Stimulated activated CD8-positive, alpha-beta memory T cell treated with anti-CD3 and anti-CD28 coated beads, Interleukin-12 subunit alpha, Interleukin-12 subunit beta, amount 100 ng/mL, for 1 hour (primary cell): ENCODE measurements around the gene BET1.

Source experiments
- DNase-seq: peaks from one replicate; pipeline ENCODE4 v3.0.0-alpha.2; 2020; ENCODE audit warnings: low read depth

BET1 gene

DNA sequence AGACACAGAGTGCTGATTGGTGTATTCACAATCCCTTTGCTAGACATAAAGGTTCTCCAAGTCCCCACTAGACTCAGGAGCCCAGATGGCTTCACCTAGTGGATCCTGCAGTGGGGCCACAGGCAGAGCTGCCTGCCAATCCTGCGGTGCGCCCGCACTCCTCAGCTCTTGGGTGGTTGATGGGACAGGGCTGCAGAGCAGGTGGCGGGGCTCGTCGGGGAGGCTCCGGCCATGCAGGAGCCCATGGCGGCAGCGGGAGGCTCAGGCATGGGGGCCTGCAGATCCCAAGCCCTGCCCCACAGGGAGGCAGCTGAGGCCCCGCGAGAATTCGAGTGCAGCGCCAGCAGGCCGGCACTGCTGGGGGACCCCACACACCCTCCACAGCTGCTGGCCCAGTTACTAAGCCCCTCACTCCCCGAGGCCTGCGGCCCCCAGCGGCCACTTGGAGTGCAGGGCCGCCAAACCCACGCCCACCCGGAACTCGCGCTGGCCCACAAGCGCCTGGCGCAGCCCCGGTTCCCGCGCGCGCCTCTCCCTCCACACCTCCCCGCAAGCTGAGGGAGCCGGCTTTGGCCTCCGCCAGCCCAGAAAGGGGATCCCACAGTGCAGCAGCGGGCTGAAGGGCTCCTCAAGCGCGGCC, 7.7 kb upstream of the BET1 start:
- DNase-seq = no peak

GRCh38 chr7:94008537-94008936, 4.4 kb upstream of the BET1 start:
- no peak for DNase-seq

DNA sequence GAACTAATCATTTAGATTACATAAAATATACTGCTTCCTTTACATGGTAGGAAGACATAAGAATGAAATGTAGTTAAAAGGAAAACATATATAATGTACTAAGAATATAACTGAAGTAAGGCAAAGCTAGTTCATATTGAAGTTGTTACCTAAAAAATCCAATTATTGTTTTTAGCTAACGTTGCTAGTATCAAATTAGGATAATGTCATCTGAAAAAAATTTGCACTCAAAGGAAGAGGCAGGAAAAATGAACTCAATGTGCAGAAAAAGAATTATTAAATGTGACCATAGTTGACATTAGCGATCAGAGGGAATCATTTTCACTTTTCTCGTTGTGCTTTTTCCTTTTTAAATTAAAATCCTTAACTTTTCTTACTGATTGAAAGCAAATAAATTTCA, 1.6 kb upstream of the BET1 start:
- DNase-seq = no peak

GRCh38 chr7:94003446-94004023, 620 bp downstream of the BET1 start:
- no peak for DNase-seq

DNA sequence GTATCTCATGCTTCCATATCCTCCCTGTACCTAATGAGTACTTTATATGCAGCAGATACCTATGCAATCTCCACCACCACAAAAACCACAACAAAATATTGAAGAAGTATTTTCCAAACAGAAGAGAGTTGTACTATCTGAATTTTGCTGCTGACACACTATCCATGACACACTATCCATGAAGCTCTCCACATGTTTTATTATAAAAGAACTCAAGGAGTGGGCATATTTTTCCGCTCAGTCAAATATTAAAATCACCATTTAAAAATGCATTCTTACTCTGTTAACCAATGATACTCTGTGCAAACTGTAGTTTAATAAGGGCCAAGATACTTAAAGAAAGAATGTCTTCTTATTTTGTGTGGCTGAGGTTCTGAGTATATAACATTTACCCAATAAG, 2.8 kb downstream of the BET1 start:
- DNase-seq = no peak

GRCh38 chr7:93997868-93998267, 6.3 kb downstream of the BET1 start:
- no peak for DNase-seq

- no peak for DNase-seq
These were observed 11.6 kb downstream of the BET1 start for GRCh38 chr7:93992421-93993110.

DNA sequence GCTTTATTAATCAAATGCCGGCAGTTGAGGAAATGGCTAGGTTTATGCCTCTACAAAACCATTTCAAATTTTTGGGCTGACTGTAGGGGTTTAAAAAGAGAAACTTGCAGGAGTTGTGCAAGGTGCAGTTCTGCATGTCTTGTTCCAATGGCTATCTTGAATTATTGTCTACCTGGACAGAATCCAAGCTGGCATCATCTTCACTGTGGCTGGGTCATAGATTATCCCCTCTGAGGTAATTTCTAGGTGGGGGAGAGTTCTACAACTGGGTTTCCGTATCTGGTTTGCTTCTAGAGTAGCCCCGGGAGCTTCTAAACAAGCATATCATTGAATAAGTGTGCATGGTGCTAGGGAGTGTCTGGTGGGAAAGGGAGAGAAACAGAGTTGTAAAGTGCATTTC, 16.9 kb downstream of the BET1 start:
- DNase-seq = no peak

- no peak for DNase-seq
These were observed 19.1 kb downstream of the BET1 start for GRCh38 chr7:93985101-93985500.

DNA sequence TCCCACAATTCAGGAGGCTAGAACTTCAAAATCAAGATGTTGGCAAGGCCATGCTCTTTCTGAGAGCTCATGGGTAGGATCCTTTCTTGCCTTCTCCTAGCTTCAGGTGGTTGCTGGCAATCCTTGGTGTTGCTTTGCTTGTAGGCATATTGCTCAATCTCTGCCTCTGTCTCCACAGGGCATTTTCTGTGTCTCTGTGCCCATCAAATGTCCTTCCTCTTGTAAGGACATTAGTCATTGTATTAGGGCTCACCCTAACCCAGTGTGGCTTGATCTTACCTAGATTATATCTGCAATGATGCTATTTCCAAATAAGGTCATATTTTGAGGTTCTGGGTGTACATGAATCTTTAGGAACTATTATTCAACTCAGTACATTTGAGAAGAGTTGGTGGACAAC, 20.1 kb downstream of the BET1 start:
- DNase-seq = no peak

- DNase-seq = no peak
These were observed 22.7 kb downstream of the BET1 start for GRCh38 chr7:93981480-93981874.

GRCh38 chr7:93980744-93981479, 23.2 kb downstream of the BET1 start:
- no peak for DNase-seq

DNA sequence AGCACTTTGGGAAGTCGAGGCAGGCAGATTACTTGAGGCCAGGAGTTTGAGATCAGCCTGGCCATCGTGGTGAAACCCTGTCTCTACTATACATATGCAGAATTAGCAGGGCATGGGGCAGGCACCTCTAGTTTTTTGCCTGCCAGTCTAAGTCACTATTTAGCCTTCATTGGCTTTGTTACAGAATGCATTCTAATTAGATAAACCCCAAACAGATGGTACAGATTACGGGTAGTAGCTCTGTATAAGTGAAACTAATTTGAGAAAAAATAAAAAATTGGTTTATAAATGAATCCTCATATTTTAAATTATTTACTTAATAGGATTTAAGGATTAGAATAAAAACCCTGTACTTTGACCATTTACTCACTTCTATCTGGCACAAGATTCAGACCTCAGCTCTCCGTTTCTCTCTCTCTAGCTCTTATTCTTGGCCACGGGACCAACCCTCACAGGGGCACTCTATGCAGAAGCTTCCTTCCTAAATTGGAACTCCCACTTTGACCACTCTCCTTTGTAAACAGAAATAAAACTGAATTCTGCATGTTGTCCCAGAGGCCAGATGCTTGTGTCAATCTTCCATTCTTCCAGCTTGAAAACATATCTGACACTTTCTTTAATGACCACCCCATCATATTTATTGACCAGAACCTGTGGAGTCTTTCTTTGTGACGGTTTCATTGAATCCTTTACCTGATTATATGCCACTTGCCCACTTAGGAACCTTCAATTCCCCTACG, 26.8 kb downstream of the BET1 start:
- no peak for DNase-seq

DNA sequence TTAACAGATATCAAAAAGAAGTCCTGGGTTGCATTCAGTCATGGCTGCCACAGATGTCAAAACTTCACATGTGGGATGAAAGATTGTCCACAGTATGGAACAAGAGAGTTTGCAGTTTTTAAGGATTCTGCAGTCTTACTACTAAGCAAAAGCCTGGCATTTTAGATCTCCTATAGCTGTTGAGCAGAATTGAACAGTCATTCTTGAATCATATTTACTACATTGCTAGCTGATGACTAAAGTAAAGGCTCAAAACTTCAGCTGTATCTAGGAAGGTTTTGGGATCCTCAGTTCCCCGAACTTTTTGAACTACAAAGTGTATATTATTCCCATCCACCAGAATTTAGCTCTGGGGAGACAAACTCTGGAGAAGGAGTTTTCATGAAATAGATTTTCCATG, 31.0 kb downstream of the BET1 start:
- no peak for DNase-seq

GRCh38 chr7:93972029-93972725, 32.0 kb downstream of the BET1 start:
- DNase-seq = no peak

GRCh38 chr7:93968911-93969620, 35.1 kb downstream of the BET1 start:
- DNase-seq = no peak

- DNase-seq = no peak
These were observed 39.3 kb downstream of the BET1 start for GRCh38 chr7:93964813-93965212.

DNA sequence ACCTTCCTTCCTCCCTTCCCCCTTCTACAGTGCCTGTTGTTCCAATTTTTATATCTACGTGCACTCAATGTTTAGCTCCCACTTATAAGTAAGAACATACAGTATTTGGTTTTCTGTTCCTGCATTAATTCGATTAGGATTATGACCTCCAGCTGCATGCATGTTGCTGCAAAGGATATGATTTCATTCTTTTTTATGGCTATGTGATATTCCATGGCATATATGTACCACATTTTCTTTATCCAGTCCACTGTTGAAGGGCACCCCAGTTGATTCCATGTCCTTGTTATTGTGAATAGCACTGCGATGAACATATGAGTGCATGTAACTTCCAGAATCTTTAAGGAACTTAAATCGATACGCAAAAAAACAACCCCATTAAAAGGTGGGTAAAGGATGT, 39.9 kb downstream of the BET1 start:
- DNase-seq = no peak

DNA sequence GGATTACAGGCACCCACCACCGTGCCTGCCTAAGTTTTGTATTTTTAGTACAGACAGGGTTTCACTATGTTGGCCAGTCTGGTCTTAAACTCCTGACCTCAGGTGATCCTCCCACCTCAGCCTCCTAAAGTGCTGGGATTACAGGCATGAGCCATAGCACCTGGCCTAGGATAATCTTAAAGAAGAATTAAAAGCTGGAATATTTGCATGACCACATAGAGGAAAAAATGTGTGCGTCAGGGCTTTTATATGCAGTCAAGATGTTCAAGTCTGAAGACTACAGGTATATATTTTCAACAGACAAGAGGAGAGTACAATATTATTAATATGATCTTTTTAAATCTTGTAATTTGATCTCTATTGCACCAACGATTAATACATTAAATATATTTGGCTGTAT, 43.2 kb downstream of the BET1 start:
- no peak for DNase-seq

- no peak for DNase-seq
These were observed 45.5 kb downstream of the BET1 start for GRCh38 chr7:93958651-93959050.

GRCh38 chr7:93958216-93958615, 45.9 kb downstream of the BET1 start:
- no peak for DNase-seq
